Measurements from ENCODE around the gene APOBEC3H.

The APOBEC3H gene

GRCh38 chr22:39123751-39124581 is 26.9 kb downstream of the APOBEC3H start:
- DNase-seq (ENCODE audit: low read depth), result no peak
- no peak for TF ChIP-seq POLR2A (IDR thresholded peaks at IDR 0.05; ENCODE audit: extremely low read depth, insufficient read length)
- TF ChIP-seq MYC (IDR thresholded peaks at IDR 0.05; ENCODE audit: low read depth, low read length), result no peak
- no peak for TF ChIP-seq MAX (IDR thresholded peaks at IDR 0.05; ENCODE audit: low read depth, low read length)
- TF ChIP-seq CTCF (IDR thresholded peaks at IDR 0.05; ENCODE audit: low read depth, low read length), result no peak
- H3K4me3 ChIP-seq (ENCODE audit: low read depth, low read length), result no peak overlapping the region

- no peak overlapping the region for H3K4me3 ChIP-seq (ENCODE audit: low read depth, low read length)
- DNase-seq (ENCODE audit: low read depth), result no peak
- TF ChIP-seq POLR2A (IDR thresholded peaks at IDR 0.05; ENCODE audit: extremely low read depth, insufficient read length) (no peak), MAX (IDR thresholded peaks at IDR 0.05; ENCODE audit: low read depth, low read length) (no peak), CTCF (IDR thresholded peaks at IDR 0.05; ENCODE audit: low read depth, low read length) (no peak), MYC (IDR thresholded peaks at IDR 0.05; ENCODE audit: low read depth, low read length) (no peak)
Measured at GRCh38 chr22:39125622-39126021, 28.6 kb downstream of the APOBEC3H start.

- no peak overlapping the region for H3K4me3 ChIP-seq (ENCODE audit: low read depth, low read length)
- TF ChIP-seq MYC (IDR thresholded peaks at IDR 0.05; ENCODE audit: low read depth, low read length) (no peak), CTCF (IDR thresholded peaks at IDR 0.05; ENCODE audit: low read depth, low read length) (no peak), POLR2A (IDR thresholded peaks at IDR 0.05; ENCODE audit: extremely low read depth, insufficient read length) (no peak), MAX (IDR thresholded peaks at IDR 0.05; ENCODE audit: low read depth, low read length) (no peak)
- DNase-seq (ENCODE audit: low read depth), result no peak
Measured at GRCh38 chr22:39128508-39128907, 31.5 kb downstream of the APOBEC3H start.

- no peak for TF ChIP-seq POLR2A (IDR thresholded peaks at IDR 0.05; ENCODE audit: extremely low read depth, insufficient read length)
- no peak for TF ChIP-seq MAX (IDR thresholded peaks at IDR 0.05; ENCODE audit: low read depth, low read length)
- TF ChIP-seq MYC (IDR thresholded peaks at IDR 0.05; ENCODE audit: low read depth, low read length), result no peak
- TF ChIP-seq CTCF (IDR thresholded peaks at IDR 0.05; ENCODE audit: low read depth, low read length), result no peak
- no peak for DNase-seq (ENCODE audit: low read depth)
- H3K4me3 ChIP-seq (ENCODE audit: low read depth, low read length), result no peak overlapping the region
Measured at GRCh38 chr22:39129081-39129480, 32.0 kb downstream of the APOBEC3H start.

- no peak overlapping the region for H3K4me3 ChIP-seq (ENCODE audit: low read depth, low read length)
- TF ChIP-seq MYC (IDR thresholded peaks at IDR 0.05; ENCODE audit: low read depth, low read length) (no peak), CTCF (IDR thresholded peaks at IDR 0.05; ENCODE audit: low read depth, low read length) (no peak), MAX (IDR thresholded peaks at IDR 0.05; ENCODE audit: low read depth, low read length) (no peak), POLR2A (IDR thresholded peaks at IDR 0.05; ENCODE audit: extremely low read depth, insufficient read length) (no peak)
- DNase-seq (ENCODE audit: low read depth), result no peak
Measured at GRCh38 chr22:39129746-39130145, 32.7 kb downstream of the APOBEC3H start.
